PC-3 (cell line): ENCODE measurements around the gene CELA3B. TPM values are rescaled to one million over a fixed set of nuclear protein-coding genes. Genes with fewer than 3 reads are reported as not detected.

ENCODE experiments used
- ATAC-seq: fragments of 200-7000 bp; cut with Tn5 transposase; 2 replicates; pipeline ENCODE4 v1.9.1; 2020; ENCODE audit warnings: mild to moderate bottlenecking, moderate library complexity
- BruUV-seq: library from RNA; stranded (reverse); fragments of 400-500 nt; replicated peaks from 2 replicates; lab custom pipeline; 2021; lab: Mats Ljungman, UMichigan
- CTCF ChIA-PET: fragments of 300-600 bp; sonication (Branson Sonifier 250); formaldehyde crosslinking; loops from one replicate; lab custom pipeline; 2022; ENCODE audit warnings: antibody characterized with exemption; lab: Charles Lee
- POLR2A ChIA-PET: fragments of 300-600 bp; sonication (Branson Sonifier 250); formaldehyde crosslinking; loops from one replicate; lab custom pipeline; 2022; ENCODE audit warnings: antibody characterized with exemption; ENCODE audit not compliant: unreplicated experiment; lab: Charles Lee
- DNase-seq: peaks from one replicate; pipeline ENCODE4 v3.0.0-alpha.2; 2015
- H2AFZ ChIP-seq: fragments of 300-600 bp; sonication (generic); 2 replicates; pipeline ENCODE4 v1.6.0; 2016; ENCODE audit warnings: antibody characterized with exemption, low read length
- H3F3A ChIP-seq: fragments of 300-600 bp; sonication (generic); one replicate; pipeline ENCODE4 v1.6.0; 2017; ENCODE audit warnings: antibody characterized with exemption, low read length, control low read depth, mild to moderate bottlenecking; ENCODE audit not compliant: unreplicated experiment
- H3K27ac ChIP-seq: fragments of 300-600 bp; sonication (generic); 2 replicates; pipeline ENCODE4 v1.5.1; 2016; ENCODE audit warnings: mild to moderate bottlenecking, low read length
- H3K27me3 ChIP-seq: fragments of 300-600 bp; sonication (generic); 2 replicates; pipeline ENCODE4 v1.6.1; 2016; ENCODE audit warnings: low read length, mixed read lengths
- H3K36me3 ChIP-seq: fragments of 300-600 bp; sonication (generic); 2 replicates; pipeline ENCODE4 v1.6.1; 2016; ENCODE audit warnings: low read depth, mixed run types, low read length, mixed read lengths
- H3K4me1 ChIP-seq: fragments of 300-600 bp; sonication (generic); 2 replicates; pipeline ENCODE4 v1.5.1; 2016; ENCODE audit warnings: low read length; ENCODE audit not compliant: insufficient read depth
- H3K4me2 ChIP-seq: fragments of 300-600 bp; sonication (generic); 2 replicates; pipeline ENCODE4 v1.6.0; 2016; ENCODE audit warnings: low read length
- H3K4me3 ChIP-seq: fragments of 300-600 bp; sonication (generic); 2 replicates; pipeline ENCODE4 v1.5.1; 2016; ENCODE audit warnings: mild to moderate bottlenecking, low read length, mixed read lengths
- H3K79me2 ChIP-seq: fragments of 300-600 bp; sonication (generic); 2 replicates; pipeline ENCODE4 v1.6.1; 2017; ENCODE audit warnings: low read length, mixed read lengths
- H3K9ac ChIP-seq: fragments of 300-600 bp; sonication (generic); 2 replicates; pipeline ENCODE4 v1.6.0; 2016; ENCODE audit warnings: mild to moderate bottlenecking, low read length
- H3K9me2 ChIP-seq: fragments of 300-600 bp; sonication (generic); replicated peaks from 2 replicates; pipeline ENCODE4 v1.6.1; 2016; ENCODE audit warnings: mixed run types, low read length, mixed read lengths
- H3K9me3 ChIP-seq: fragments of 300-600 bp; sonication (generic); 2 replicates; pipeline ENCODE4 v1.6.1; 2016; ENCODE audit warnings: low read length, mixed read lengths
- H4K20me1 ChIP-seq: fragments of 300-600 bp; sonication (generic); 2 replicates; pipeline ENCODE4 v1.6.1; 2016; ENCODE audit warnings: low read length, mixed read lengths
- EZH2 ChIP-seq: fragments of 300-600 bp; sonication (generic); IDR thresholded peaks from one replicate; pipeline ENCODE4 v1.6.1; 2017; ENCODE audit warnings: antibody characterized with exemption, mild to moderate bottlenecking, low read length; ENCODE audit not compliant: unreplicated experiment
- EZH2phosphoT487 ChIP-seq: fragments of 300-600 bp; sonication (generic); IDR thresholded peaks from 2 replicates; pipeline ENCODE4 v1.6.1; 2018; ENCODE audit warnings: mild to moderate bottlenecking, antibody characterized with exemption, low read length, borderline replicate concordance
- intact Hi-C: fragments of 100-400 bp; cut with micrococcal nuclease; formaldehyde crosslinking; loops from 2 replicates; pipeline ENCODE4 v1.9.0; 2023
- total RNA-seq: library from RNA; depleted of rRNA; stranded (reverse); fragments of >200 nt; gene quantifications from 2 replicates; pipeline ENCODE4 v1.2.3, GENCODE V29; 2014
- TF ChIP-seq, protein P1 (sequence below): fragments of 300-600 bp; sonication (generic); conservative IDR thresholded peaks from 2 replicates; pipeline ENCODE4 v1.5.1; 2017; ENCODE audit warnings: antibody characterized with exemption, low read depth, mild to moderate bottlenecking, low read length

CELA3B gene
- total RNA-seq, 1 experiment from 2014 or later = not detected

DNA sequence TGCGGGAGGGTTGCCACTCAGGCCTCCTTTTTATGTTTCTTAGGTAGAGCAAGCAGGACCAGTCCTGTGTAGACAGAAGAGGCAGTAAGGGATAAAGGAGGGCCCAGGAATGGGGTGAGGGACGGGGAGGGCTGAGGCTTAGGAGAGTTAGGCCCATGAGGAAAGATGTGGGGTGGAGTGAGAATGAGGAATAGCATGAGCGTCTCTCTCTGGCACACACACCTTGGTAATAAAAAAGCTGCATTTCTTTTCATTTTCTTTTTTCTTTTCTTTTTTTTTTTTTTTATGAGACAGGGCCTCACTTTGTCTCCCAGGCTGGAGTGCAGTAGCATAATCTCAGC, 32.1 kb upstream of the CELA3B start:
- Histone ChIP-seq H3K4me1 (peaks cover 5% of the 10 kb centered on the region), H3K9ac (no peak overlapping the region), H3K9me3 (no peaks in the 10 kb centered on the region), H3K9me2 (no peaks in the 10 kb centered on the region), H3K36me3 (no peaks in the 10 kb centered on the region), H4K20me1 (no peaks in the 10 kb centered on the region), H3K4me2 (no peak overlapping the region), H2AFZ (no peak overlapping the region), H3K4me3 (no peak overlapping the region), H3F3A (no peaks in the 10 kb centered on the region), H3K79me2 (no peaks in the 10 kb centered on the region), H3K27me3 (no peaks in the 10 kb centered on the region), H3K27ac (no peak overlapping the region)
- CTCF ChIA-PET = no interaction called here
- ATAC-seq (no peak), DNase-seq (no peak)
- TF ChIP-seq, protein P1, sequence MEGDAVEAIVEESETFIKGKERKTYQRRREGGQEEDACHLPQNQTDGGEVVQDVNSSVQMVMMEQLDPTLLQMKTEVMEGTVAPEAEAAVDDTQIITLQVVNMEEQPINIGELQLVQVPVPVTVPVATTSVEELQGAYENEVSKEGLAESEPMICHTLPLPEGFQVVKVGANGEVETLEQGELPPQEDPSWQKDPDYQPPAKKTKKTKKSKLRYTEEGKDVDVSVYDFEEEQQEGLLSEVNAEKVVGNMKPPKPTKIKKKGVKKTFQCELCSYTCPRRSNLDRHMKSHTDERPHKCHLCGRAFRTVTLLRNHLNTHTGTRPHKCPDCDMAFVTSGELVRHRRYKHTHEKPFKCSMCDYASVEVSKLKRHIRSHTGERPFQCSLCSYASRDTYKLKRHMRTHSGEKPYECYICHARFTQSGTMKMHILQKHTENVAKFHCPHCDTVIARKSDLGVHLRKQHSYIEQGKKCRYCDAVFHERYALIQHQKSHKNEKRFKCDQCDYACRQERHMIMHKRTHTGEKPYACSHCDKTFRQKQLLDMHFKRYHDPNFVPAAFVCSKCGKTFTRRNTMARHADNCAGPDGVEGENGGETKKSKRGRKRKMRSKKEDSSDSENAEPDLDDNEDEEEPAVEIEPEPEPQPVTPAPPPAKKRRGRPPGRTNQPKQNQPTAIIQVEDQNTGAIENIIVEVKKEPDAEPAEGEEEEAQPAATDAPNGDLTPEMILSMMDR = no peak
- TF ChIP-seq EZH2phosphoT487 = no peak
- TF ChIP-seq EZH2 = no peak
- BruUV-seq = no TSS peak
- intact Hi-C loops = no loop called here
- POLR2A ChIA-PET = no interaction called here

DNA sequence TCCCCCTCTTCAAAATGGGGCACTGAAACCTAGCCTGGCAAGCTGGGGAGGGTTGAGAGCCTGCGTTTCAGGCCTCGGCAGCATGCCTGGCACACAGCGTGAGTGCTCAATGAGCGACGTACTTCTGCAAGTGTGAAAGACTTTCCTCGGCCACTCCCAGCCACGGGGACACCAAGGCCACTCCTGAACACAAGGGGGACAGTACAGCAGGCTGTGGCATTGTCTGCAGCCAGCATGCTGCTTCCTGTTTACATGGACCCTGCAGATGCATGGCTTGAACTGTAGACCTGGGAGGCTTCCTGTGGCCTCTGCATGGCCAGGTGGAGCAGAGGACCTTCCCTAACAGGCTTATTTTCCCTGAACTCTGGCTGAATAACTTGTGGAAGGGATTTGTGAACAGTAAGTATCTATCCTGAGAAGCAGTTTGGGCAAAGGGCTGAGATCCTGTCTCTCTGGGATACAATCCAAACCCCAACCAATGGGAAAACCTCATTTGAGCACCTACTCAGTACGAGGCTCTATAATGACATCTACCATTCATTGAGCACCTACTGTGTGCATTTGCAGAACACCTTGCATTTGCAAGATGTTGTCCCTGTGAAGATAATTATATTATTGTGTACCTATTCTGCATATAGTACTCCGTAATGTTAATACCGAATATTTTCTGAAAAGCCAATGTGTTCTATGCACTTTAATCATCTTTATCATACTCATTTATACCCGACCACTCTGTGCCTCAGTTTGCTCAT, 29.8 kb upstream of the CELA3B start:
- Histone ChIP-seq H3F3A (no peaks in the 10 kb centered on the region), H3K27me3 (no peaks in the 10 kb centered on the region), H2AFZ (no peak overlapping the region), H3K4me1 (no peaks in the 10 kb centered on the region), H3K9me2 (no peaks in the 10 kb centered on the region), H3K79me2 (no peaks in the 10 kb centered on the region), H3K27ac (no peak overlapping the region), H3K4me2 (no peak overlapping the region), H3K9ac (no peak overlapping the region), H3K9me3 (no peaks in the 10 kb centered on the region), H3K36me3 (no peaks in the 10 kb centered on the region), H3K4me3 (no peak overlapping the region), H4K20me1 (no peaks in the 10 kb centered on the region)
- TF ChIP-seq EZH2 = no peak
- no peak for TF ChIP-seq EZH2phosphoT487
- TF ChIP-seq, protein P1 = no peak
- no TSS peak for BruUV-seq
- DNase-seq = no peak
- CTCF ChIA-PET = no interaction called here
- peak; percentile 24; the same call in 1 of the 2 replicates for ATAC-seq
- intact Hi-C loops = no loop called here
- POLR2A ChIA-PET = no interaction called here

DNA sequence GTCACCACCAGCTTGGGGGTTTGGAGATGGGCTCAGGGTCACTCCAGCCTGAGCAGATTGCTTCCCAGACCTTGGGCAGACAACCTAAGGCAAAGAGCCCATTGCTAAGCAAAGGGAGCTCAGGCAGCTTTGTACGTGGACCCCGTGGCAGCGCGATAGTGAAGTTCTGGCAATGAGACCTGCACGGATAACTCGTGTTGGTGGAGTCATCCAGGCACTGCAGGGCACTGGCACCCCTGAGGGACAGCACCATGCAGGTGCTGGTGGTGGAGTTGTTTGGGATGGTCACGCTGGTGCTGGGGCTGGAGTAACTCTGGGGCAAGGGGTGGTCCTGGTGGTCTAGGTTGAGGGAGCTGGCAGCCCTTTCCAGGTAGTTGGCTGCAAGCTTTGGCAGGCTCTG, 26.1 kb upstream of the CELA3B start:
- intact Hi-C loops = no loop called here
- no peak for DNase-seq
- Histone ChIP-seq H4K20me1 (no peaks in the 10 kb centered on the region), H3K27me3 (no peaks in the 10 kb centered on the region), H3F3A (no peaks in the 10 kb centered on the region), H2AFZ (no peak overlapping the region), H3K9me3 (no peaks in the 10 kb centered on the region), H3K36me3 (no peaks in the 10 kb centered on the region), H3K27ac (no peak overlapping the region), H3K4me3 (no peak overlapping the region), H3K4me2 (no peak overlapping the region), H3K4me1 (no peaks in the 10 kb centered on the region), H3K79me2 (no peaks in the 10 kb centered on the region), H3K9ac (no peak overlapping the region), H3K9me2 (no peaks in the 10 kb centered on the region)
- CTCF ChIA-PET = no interaction called here
- ATAC-seq = no peak
- BruUV-seq = no TSS peak
- TF ChIP-seq EZH2phosphoT487 (no peak), EZH2 (no peak)
- TF ChIP-seq, protein P1 = no peak
- POLR2A ChIA-PET = no interaction called here
